Colonic mucosa (tissue), 4 donors: ENCODE data around the gene BAG2. TPM values are rescaled to one million over a fixed set of nuclear protein-coding genes. Genes with fewer than 3 reads are reported as not detected.

ENCODE experiments used
- DNase-seq: peaks from one replicate; pipeline ENCODE4 v3.0.0-alpha.2; 2020
- H3K27ac ChIP-seq: fragments of 200-600 bp; one replicate; pipeline ENCODE4 v1.8.0; 2021
- H3K27me3 ChIP-seq: fragments of 200-600 bp; one replicate; pipeline ENCODE4 v1.8.0; 2021
- H3K36me3 ChIP-seq: fragments of 200-600 bp; one replicate; pipeline ENCODE4 v1.8.0; 2021
- H3K4me1 ChIP-seq: fragments of 200-600 bp; one replicate; pipeline ENCODE4 v1.8.0; 2021; ENCODE audit warnings: mild to moderate bottlenecking
- H3K4me3 ChIP-seq: fragments of 200-600 bp; one replicate; pipeline ENCODE4 v1.8.0; 2021
- H3K9ac ChIP-seq, 2 donors: one replicate each; pipeline ENCODE4 v1.7.0; 2013; ENCODE audit warnings: control low read depth in 2 of 2, low read depth in 2 of 2, low read length in 2 of 2
- H3K9me3 ChIP-seq: fragments of 200-600 bp; one replicate; pipeline ENCODE4 v1.8.0; 2021
- CTCF ChIP-seq: fragments of 200-600 bp; IDR thresholded peaks from one replicate; pipeline ENCODE4 v1.8.0; 2022; ENCODE audit warnings: antibody characterized with exemption, mild to moderate bottlenecking
- intact Hi-C: fragments of 100-400 bp; cut with DNase I; formaldehyde crosslinking; loops from one replicate; pipeline ENCODE4 v1.14.1; 2022
- total RNA-seq, 2 donors: library from RNA; stranded (reverse); fragmentation: NEBNext Ultra II Directional in 1 of 2; extraction: Animal tissue kit (Norgen Biotek cat#: 25700) in 1 of 2; gene quantifications; one replicate each; pipeline ENCODE4 v1.2.1, GENCODE V29; 2021
- donor health status: healthy.
- donor health status: DM: no; HTN: no; CAD: no.
- donor health status: DM: no; HTN: no; CAD: no.

Gene BAG2
- total RNA-seq, 2 donors from 2014 or later: 1.8 to 6.3 TPM

- no peaks in the 10 kb centered on the region for H3K9me3 ChIP-seq
- H3K27me3 ChIP-seq: no peaks in the 10 kb centered on the region
- no peaks in the 10 kb centered on the region for H3K36me3 ChIP-seq
- H3K27ac ChIP-seq: no peak overlapping the region
- DNase-seq: no peak
- H3K9ac ChIP-seq: no peak overlapping the region
- TF ChIP-seq CTCF: no peak
- no peaks in the 10 kb centered on the region for H3K4me1 ChIP-seq
- H3K4me3 ChIP-seq: no peak overlapping the region
- intact Hi-C loops: no loop called here
Observed at GRCh38 chr6:57143690-57144089, 28.4 kb upstream of the BAG2 start.

GRCh38 chr6:57147401-57147800, 24.7 kb upstream of the BAG2 start:
- no peak overlapping the region for H3K9ac ChIP-seq
- no peaks in the 10 kb centered on the region for H3K9me3 ChIP-seq
- no peak for TF ChIP-seq CTCF
- no peaks in the 10 kb centered on the region for H3K36me3 ChIP-seq
- no peak overlapping the region for H3K4me3 ChIP-seq
- no peak overlapping the region for H3K27ac ChIP-seq
- H3K4me1 ChIP-seq: no peaks in the 10 kb centered on the region
- no peak for DNase-seq
- no peaks in the 10 kb centered on the region for H3K27me3 ChIP-seq
- intact Hi-C loops: no loop called here

- DNase-seq: no peak
Observed at GRCh38 chr6:57147955-57148858, 23.9 kb upstream of the BAG2 start.

GRCh38 chr6:57158658-57159057, 13.5 kb upstream of the BAG2 start:
- Histone ChIP-seq H3K36me3 (no peaks in the 10 kb centered on the region), H3K4me1 (no peaks in the 10 kb centered on the region), H3K27ac (no peak overlapping the region), H3K9me3 (no peaks in the 10 kb centered on the region), H3K9ac (no peak overlapping the region), H3K4me3 (no peak overlapping the region), H3K27me3 (no peaks in the 10 kb centered on the region)
- intact Hi-C loops: no loop called here
- no peak for DNase-seq
- no peak for TF ChIP-seq CTCF

More at GRCh38 chr6:57147955-57148858, 23.9 kb upstream of the BAG2 start:
- H3K27me3 ChIP-seq: no peaks in the 10 kb centered on the region
- H3K27ac ChIP-seq: no peak overlapping the region
- no peak overlapping the region for H3K9ac ChIP-seq
- H3K4me1 ChIP-seq: no peaks in the 10 kb centered on the region
- no peaks in the 10 kb centered on the region for H3K9me3 ChIP-seq
- intact Hi-C loops: no loop called here
- H3K36me3 ChIP-seq: no peaks in the 10 kb centered on the region
- H3K4me3 ChIP-seq: no peak overlapping the region
- no peak for TF ChIP-seq CTCF

GRCh38 chr6:57159127-57159526, 13.0 kb upstream of the BAG2 start:
- no peak overlapping the region for H3K4me3 ChIP-seq
- no peak for DNase-seq
- no peaks in the 10 kb centered on the region for H3K27me3 ChIP-seq
- H3K27ac ChIP-seq: no peak overlapping the region
- no peaks in the 10 kb centered on the region for H3K36me3 ChIP-seq
- no peak for TF ChIP-seq CTCF
- intact Hi-C loops: no loop called here
- no peak overlapping the region for H3K9ac ChIP-seq
- H3K4me1 ChIP-seq: no peaks in the 10 kb centered on the region
- H3K9me3 ChIP-seq: no peaks in the 10 kb centered on the region
